ENCODE results near the gene GRHL1.

GRHL1 gene

DNA sequence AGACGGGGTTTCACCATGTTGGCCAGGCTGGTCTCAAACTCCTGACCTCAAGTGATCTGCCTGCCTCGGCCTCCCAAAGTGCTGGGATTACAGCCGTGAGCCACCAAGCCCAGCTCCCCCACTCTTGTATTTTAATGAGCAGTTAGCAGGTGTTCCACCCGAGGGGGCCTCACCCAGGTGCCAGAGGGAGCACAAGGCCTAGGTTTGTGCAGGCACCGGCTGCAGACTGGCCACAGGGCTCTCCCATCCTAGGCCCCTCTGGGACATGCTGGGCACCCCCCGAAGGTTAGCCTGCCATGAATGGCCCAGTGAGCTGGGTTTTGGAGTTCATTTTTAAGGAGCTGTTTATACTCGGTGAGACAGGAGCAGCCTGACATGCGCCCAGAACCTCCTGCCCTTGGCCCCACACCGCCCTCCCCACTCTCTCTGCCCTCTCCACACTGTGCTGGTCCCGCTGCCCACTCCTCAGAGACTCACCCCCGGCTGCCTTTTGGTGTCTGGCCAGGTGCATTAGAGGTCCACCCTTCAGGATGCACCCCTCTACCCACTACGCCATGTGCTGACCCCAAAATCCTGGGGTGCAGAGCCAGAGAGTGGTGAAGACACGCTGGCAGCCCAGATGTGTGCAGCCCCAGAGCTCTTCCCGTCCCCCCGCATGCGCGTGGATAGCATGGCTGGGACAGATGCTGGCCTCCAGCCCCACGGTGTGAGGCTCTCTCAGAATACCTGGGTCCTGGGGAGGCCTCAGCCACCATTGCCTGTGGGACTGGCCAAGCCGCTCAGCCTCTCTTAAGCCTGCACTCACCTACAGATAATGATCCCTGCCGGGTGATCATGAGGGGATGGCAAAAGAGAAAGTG is 80.6 kb downstream of the GRHL1 start:
- TF ChIP-seq, protein P1, sequence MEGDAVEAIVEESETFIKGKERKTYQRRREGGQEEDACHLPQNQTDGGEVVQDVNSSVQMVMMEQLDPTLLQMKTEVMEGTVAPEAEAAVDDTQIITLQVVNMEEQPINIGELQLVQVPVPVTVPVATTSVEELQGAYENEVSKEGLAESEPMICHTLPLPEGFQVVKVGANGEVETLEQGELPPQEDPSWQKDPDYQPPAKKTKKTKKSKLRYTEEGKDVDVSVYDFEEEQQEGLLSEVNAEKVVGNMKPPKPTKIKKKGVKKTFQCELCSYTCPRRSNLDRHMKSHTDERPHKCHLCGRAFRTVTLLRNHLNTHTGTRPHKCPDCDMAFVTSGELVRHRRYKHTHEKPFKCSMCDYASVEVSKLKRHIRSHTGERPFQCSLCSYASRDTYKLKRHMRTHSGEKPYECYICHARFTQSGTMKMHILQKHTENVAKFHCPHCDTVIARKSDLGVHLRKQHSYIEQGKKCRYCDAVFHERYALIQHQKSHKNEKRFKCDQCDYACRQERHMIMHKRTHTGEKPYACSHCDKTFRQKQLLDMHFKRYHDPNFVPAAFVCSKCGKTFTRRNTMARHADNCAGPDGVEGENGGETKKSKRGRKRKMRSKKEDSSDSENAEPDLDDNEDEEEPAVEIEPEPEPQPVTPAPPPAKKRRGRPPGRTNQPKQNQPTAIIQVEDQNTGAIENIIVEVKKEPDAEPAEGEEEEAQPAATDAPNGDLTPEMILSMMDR (IDR thresholded peaks at IDR 0.05; ENCODE audit: low read depth, low read length, missing control alignments) = no peak
- no peak overlapping the region for H3K4me3 ChIP-seq (replicated peaks; ENCODE audit: low read depth, low read length)
- no peak for DNase-seq (ENCODE audit: extremely low read depth, low read depth)

DNA sequence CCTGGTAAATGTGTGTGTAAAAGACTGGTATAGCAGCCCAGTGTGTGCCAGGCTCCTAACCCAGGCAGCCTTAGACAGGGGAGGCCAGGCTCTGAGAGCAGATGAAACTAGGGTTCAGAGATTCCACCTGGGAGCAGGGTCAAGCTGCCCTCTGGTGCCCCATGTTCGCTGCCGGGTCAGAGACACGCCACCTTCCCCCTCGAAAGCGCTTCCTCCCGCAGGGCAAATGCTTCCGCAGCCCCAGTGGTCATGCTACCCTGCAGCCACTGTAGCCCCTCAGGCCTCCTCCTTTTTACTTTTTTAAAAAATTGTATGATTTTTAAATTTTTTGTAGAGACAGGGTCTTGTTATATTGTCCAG is 81.2 kb downstream of the GRHL1 start:
- H3K4me3 ChIP-seq (replicated peaks; ENCODE audit: low read depth, low read length) = no peak overlapping the region
- TF ChIP-seq, protein P1 (IDR thresholded peaks at IDR 0.05; ENCODE audit: low read depth, low read length, missing control alignments) = no peak
- no peak for DNase-seq (ENCODE audit: extremely low read depth, low read depth)

DNA sequence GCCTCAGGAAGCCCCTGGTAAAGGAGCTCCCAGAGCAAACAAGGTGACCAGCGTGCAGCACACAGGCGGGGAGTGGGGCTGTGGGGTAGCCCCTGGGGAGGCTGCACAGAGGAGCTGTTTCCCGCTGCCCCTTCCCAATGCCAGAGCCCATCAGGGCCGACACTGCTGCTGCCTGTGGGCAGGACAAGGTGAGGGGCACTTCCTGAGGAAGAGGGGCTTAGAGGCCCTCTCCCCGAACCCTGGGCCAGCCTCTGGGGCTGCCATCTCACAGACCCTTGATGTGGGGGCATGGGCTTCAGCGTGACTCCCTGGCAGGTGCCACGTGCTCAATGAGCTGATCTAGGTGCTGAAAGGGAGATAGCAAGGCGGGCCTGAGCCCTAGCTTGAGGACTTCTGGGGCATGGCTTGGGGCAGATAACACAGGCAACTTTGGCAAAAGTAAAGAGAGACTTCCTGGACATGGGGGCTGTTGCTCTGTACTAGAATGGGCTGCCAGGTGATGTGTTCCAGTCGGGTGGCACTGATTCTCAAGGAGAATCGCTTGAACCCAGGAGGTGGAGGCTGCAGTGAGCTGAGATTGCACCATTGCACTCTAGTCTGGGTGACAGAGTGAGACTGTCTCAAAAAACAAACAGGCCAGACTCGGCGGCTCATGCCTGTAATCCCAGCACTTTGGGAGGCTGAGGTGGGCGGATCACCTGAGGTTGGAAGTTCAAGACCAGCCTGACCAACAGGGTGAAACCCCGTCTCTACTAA is 81.9 kb downstream of the GRHL1 start:
- DNase-seq (ENCODE audit: extremely low read depth, low read depth) = no peak
- TF ChIP-seq, protein P1 (IDR thresholded peaks at IDR 0.05; ENCODE audit: low read depth, low read length, missing control alignments) = no peak
- no peak overlapping the region for H3K4me3 ChIP-seq (replicated peaks; ENCODE audit: low read depth, low read length)

DNA sequence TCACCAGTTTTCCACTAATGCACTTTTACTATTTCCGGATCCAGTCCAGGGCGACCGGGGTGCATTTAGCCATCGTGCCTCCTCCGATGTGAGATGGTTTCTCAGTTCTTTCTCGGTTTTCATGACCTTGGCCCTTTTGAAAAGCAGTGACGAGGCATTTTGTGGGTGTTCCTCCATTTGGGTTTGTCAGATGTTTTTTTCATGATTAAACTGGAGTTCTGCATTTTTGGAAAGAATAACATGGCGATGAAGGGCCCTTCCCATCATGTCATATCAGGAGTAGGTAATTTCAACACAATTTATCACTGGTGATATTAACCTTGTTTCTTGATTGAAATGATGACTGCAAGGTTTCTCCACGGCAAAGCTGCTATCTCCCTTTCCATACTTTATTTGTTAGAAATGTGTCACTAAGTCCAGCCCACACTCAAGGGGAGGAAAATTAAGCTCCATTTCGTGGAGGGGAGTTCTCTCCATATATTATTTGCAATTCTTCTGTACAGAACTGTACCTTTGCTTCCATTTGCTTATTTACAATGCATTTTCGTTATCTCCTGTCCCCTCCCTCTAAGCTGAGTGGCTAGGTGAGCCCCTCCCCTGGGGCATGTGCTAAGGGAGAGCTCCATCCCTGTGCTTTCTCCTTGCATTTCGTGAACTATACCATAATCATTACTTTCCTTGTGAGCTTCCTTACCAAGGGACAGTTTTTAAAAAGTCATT is 83.0 kb downstream of the GRHL1 start:
- TF ChIP-seq, protein P1 (IDR thresholded peaks at IDR 0.05; ENCODE audit: low read depth, low read length, missing control alignments) = no peak
- no peak overlapping the region for H3K4me3 ChIP-seq (replicated peaks; ENCODE audit: low read depth, low read length)
- DNase-seq (ENCODE audit: extremely low read depth, low read depth) = no peak

DNA sequence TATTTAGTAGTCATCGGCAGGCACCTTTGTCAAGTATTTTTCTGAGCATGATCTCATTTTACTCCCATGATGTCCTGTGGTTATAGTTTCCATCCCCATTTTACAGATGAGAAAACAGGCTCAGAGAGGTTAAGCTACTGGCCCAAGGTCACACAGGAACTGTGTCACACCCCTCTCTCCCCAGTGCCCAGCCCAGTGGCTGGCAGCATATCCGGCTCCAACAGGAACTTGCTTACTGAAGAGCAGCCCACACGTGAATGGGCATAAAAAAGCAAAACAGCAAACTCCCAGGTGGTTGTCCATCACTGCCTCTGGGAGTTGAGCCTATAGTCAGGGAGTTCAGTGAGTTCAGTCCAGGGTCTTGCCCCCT is 83.5 kb downstream of the GRHL1 start:
- TF ChIP-seq, protein P1 (IDR thresholded peaks at IDR 0.05; ENCODE audit: low read depth, low read length, missing control alignments) = no peak
- H3K4me3 ChIP-seq (replicated peaks; ENCODE audit: low read depth, low read length) = no peak overlapping the region
- DNase-seq (ENCODE audit: extremely low read depth, low read depth) = no peak

DNA sequence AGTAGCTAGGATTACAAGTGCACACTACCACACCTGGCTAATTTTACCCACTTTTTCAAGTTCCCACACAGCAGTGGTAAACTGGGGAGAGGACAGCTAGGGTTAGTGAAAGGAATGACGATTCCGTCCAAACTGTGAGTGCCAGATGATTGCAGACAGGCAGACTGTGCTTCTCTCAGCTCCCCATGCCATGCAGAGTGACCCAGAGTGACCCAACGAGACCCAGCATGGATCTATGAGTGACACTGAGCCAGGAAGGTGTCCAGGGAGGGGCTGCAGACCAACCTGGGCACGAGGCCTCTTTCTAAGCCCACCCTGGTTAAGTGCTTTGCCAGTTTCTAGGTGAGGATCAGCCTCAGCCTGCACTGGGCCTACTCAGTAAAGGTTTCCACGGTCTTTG is 84.1 kb downstream of the GRHL1 start:
- TF ChIP-seq, protein P1 (IDR thresholded peaks at IDR 0.05; ENCODE audit: low read depth, low read length, missing control alignments) = no peak
- no peak overlapping the region for H3K4me3 ChIP-seq (replicated peaks; ENCODE audit: low read depth, low read length)
- DNase-seq (ENCODE audit: extremely low read depth, low read depth) = no peak
